HepG2 (cell line): ENCODE measurements around the gene TEKT5. TPM values are rescaled to one million over a fixed set of nuclear protein-coding genes. Genes with fewer than 3 reads are reported as not detected.

Source experiments
- AHR ChIP-seq: IDR thresholded peaks from 2 replicates; pipeline ENCODE4 v1.6.1; 2018; ENCODE audit warnings: missing genetic modification reagents, missing compliant biosample characterization
- CEBPB ChIP-seq: IDR thresholded peaks from 2 replicates; pipeline ENCODE4 v1.6.1; 2011; ENCODE audit warnings: low read depth, low read length, improper control_type of control experiment, borderline replicate concordance
- CSRNP2 ChIP-seq: sonication (generic); formaldehyde crosslinking; conservative IDR thresholded peaks from 2 replicates; pipeline ENCODE4 v1.8.0; 2022; ENCODE audit warnings: low read depth, missing genetic modification reagents
- E2F1 ChIP-seq: sonication (generic); formaldehyde crosslinking; IDR thresholded peaks from 2 replicates; pipeline ENCODE4 v1.5.0; 2020; ENCODE audit warnings: missing genetic modification reagents
- EP300 ChIP-seq, 3 experiments: sonication (generic) in 1 of 3; formaldehyde crosslinking in 1 of 3; IDR thresholded peaks; 2 replicates each; pipeline versions ENCODE4 v1.5.1 to v1.6.1; 2011 to 2020; ENCODE audit warnings: low read depth in 2 of 3, low read length in 2 of 3, borderline replicate concordance in 1 of 3, improper control_type of control experiment in 1 of 3, mild to moderate bottlenecking in 1 of 3, missing genetic modification reagents in 1 of 3, moderate library complexity in 1 of 3
- GLI4 ChIP-seq: sonication (generic); formaldehyde crosslinking; IDR thresholded peaks from 2 replicates; pipeline ENCODE4 v1.5.1; 2020; ENCODE audit warnings: missing genetic modification reagents, mild to moderate bottlenecking, moderate library complexity, borderline replicate concordance
- HOXA9 ChIP-seq: sonication (generic); formaldehyde crosslinking; IDR thresholded peaks from 2 replicates; pipeline ENCODE4 v1.8.1; 2022; ENCODE audit warnings: missing genetic modification reagents, mild to moderate bottlenecking, moderate library complexity, borderline replicate concordance
- JARID2 ChIP-seq: sonication (generic); formaldehyde crosslinking; IDR thresholded peaks from 2 replicates; pipeline ENCODE4 v1.8.1; 2023; ENCODE audit warnings: missing genetic modification reagents, inconsistent platforms; ENCODE audit not compliant: insufficient replicate concordance
- JUN ChIP-seq: sonication (generic); formaldehyde crosslinking; IDR thresholded peaks from 2 replicates; pipeline ENCODE4 v1.4.0; 2020; ENCODE audit warnings: mild to moderate bottlenecking, missing genetic modification reagents
- MIER3 ChIP-seq: IDR thresholded peaks from 2 replicates; pipeline ENCODE4 v1.6.1; 2016; ENCODE audit warnings: missing compliant biosample characterization, borderline replicate concordance
- NFRKB ChIP-seq: fragments of 450-650 bp; IDR thresholded peaks from 2 replicates; pipeline ENCODE4 v1.6.1; 2017
- ZKSCAN1 ChIP-seq: fragments of 150-350 bp; IDR thresholded peaks from 2 replicates; pipeline ENCODE4 v1.6.1; 2014; ENCODE audit warnings: low read length
- ZNF20 ChIP-seq: sonication (generic); formaldehyde crosslinking; IDR thresholded peaks from 2 replicates; pipeline ENCODE4 v1.4.0; 2020; ENCODE audit warnings: mild to moderate bottlenecking, moderate library complexity, missing genetic modification reagents
- ZNF292 ChIP-seq: sonication (generic); formaldehyde crosslinking; IDR thresholded peaks from 2 replicates; pipeline ENCODE4 v1.8.1; 2022; ENCODE audit warnings: mild to moderate bottlenecking, low read depth, missing genetic modification reagents, borderline replicate concordance
- ZNF3 ChIP-seq: IDR thresholded peaks from 2 replicates; pipeline ENCODE4 v1.7.0; 2017; ENCODE audit warnings: inconsistent platforms
- ZNF354B ChIP-seq: sonication (generic); formaldehyde crosslinking; IDR thresholded peaks from 2 replicates; pipeline ENCODE4 v1.8.0; 2022; ENCODE audit warnings: mild to moderate bottlenecking, missing genetic modification reagents
- ZNF407 ChIP-seq: sonication (generic); formaldehyde crosslinking; IDR thresholded peaks from one replicate; pipeline ENCODE4 v1.5.1; 2020; ENCODE audit warnings: mild to moderate bottlenecking, missing genetic modification reagents; ENCODE audit errors: not compliant biosample characterization
- ZNF749 ChIP-seq: sonication (generic); formaldehyde crosslinking; IDR thresholded peaks from 2 replicates; pipeline ENCODE4 v1.8.0; 2022; ENCODE audit warnings: mild to moderate bottlenecking, missing genetic modification reagents, moderate library complexity, borderline replicate concordance
- ZSCAN22 ChIP-seq: sonication (generic); formaldehyde crosslinking; IDR thresholded peaks from 2 replicates; pipeline ENCODE4 v1.4.0; 2020; ENCODE audit warnings: mild to moderate bottlenecking, missing genetic modification reagents
- polyA plus RNA-seq, 8 experiments: library from polyadenylated mRNA; depleted of rRNA in 3 of 8; stranded (reverse) in 7 of 8; unstranded in 1 of 8; fragments of >200 nt; fragmentation: Illumina TruSeq in 4 of 8; extraction: Trizol in 4 of 8; gene quantifications; 2 replicates each; pipeline versions ENCODE4 v1.2.1 to v1.2.3, GENCODE V29; 2011 to 2016; ENCODE audit warnings: low read depth in 4 of 8, missing spikeins in 1 of 8, mixed read lengths in 1 of 8; ENCODE audit not compliant: insufficient read depth in 1 of 8
- total RNA-seq, 5 experiments: library from RNA; depleted of rRNA; stranded (reverse); fragments of >200 nt; fragmentation: Illumina TruSeq; extraction: Trizol; gene quantifications; 2 replicates each; pipeline ENCODE4 v1.2.3, GENCODE V29; 2016; ENCODE audit warnings: low read depth in 1 of 5

The TEKT5 gene
- total and polyA plus RNA-seq, 2 of the 13 experiments (the other 11 are each of a cell fraction or from before 2014, with no cell fraction given), result 0.16 TPM; not detected in 1

DNA sequence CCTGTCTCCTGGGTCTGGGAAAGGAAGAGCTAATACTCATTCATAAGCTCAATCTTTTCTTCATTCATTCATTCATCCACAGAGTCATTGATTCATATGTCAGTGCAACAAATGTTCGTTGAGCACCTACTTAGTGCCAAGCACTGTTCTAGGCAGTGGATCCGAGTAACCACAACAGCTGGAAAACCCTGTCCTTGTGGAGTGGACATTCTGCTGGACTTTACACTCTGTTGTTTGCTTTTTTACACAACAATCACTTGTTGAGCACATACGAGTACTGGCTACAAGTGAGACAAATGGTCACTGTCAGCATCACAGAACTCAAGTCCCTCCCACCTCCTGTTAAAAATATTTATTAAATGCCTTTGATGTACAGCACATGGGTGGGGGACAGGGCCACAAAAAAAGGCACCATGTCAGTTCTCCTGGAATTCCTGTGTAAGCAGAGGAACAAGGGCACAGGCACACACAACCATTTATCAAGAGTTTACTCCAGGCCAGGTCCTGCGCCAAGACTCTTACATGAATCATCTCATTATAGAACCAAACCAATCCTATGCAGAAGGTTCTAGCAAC lies 46.9 kb downstream of the TEKT5 start (continued):
- TF ChIP-seq ZNF749 (CRISPR knock-in tag), result peak; percentile 78; the same call in 1 of the 2 replicates
- peak; percentile 69; the same call in 1 of the 2 replicates for TF ChIP-seq ZSCAN22 (CRISPR knock-in tag)
- no peak for TF ChIP-seq E2F1 (CRISPR knock-in tag)
- TF ChIP-seq CEBPB, result peak; percentile 94
- TF ChIP-seq ZNF354B (CRISPR knock-in tag), result no peak
- no peak for TF ChIP-seq ZNF20
- TF ChIP-seq JUN, result peak; percentile 90
- TF ChIP-seq CSRNP2, result no peak
- no peak for TF ChIP-seq NFRKB
- peak; percentile 88; the same call in 1 of the 2 replicates for TF ChIP-seq GLI4
- peak; percentile 98; the same call in 1 of the 2 replicates for TF ChIP-seq ZNF292 (CRISPR knock-in tag)
- TF ChIP-seq ZNF3 (CRISPR knock-in tag), result peak; percentile 94
- no peak; the same call in 1 of the 2 replicates for TF ChIP-seq AHR
- peak; percentile 99 for TF ChIP-seq MIER3 (CRISPR knock-in tag)
- TF ChIP-seq EP300 (IDR thresholded peaks at IDR 0.05; ENCODE audit: low read depth in 2 of 2, low read length in 2 of 2), result peak; percentile 99
- TF ChIP-seq EP300 (CRISPR knock-in tag; IDR thresholded peaks at IDR 0.05; ENCODE audit: borderline replicate concordance), result peak; percentile 100
- TF ChIP-seq HOXA9 (CRISPR knock-in tag), result no peak
- peak; percentile 88 for TF ChIP-seq ZKSCAN1
- TF ChIP-seq JARID2 (CRISPR knock-in tag), result peak; percentile 60
- TF ChIP-seq ZNF407, result peak; percentile 53
